ENCODE results near the gene METTL26. TPM values are rescaled to one million over a fixed set of nuclear protein-coding genes. Genes with fewer than 3 reads are reported as not detected.

The METTL26 gene
- total and polyA plus RNA-seq, 2 of the 8 experiments (the other 6 are each of a cell fraction or from before 2014, with no cell fraction given) = 100 to 186 TPM

- H2BK5ac ChIP-seq (ENCODE audit: low read depth, low read length) = no peak overlapping the region
- no peak overlapping the region for H3K23ac ChIP-seq (ENCODE audit: insufficient read length)
- no peak overlapping the region for H3K27ac ChIP-seq (ENCODE audit: low read depth, low read length)
- FAIRE-seq (no peak), DNase-seq (ENCODE audit: low read depth in 1 of 2, low spot score in 2 of 2) (no peak)
- H3K79me1 ChIP-seq (ENCODE audit: low read depth, low read length) = peaks cover 13% of the 10 kb centered on the region
- H3K4me2 ChIP-seq (ENCODE audit: insufficient read depth in 1 of 2, low read depth in 2 of 2, low read length in 2 of 2) = no peak overlapping the region
- peaks cover 12% of the 10 kb centered on the region for H3K23me2 ChIP-seq (ENCODE audit: low read depth, low read length)
- H3K36me3 ChIP-seq (ENCODE audit: control insufficient read depth in 2 of 4, insufficient read depth in 4 of 4, low read length in 3 of 4) = peaks cover 14 to 44% (median 33%) of the 10 kb centered on the region in 4 experiments
- no peak overlapping the region for H2BK15ac ChIP-seq (ENCODE audit: low read length)
- no peaks in the 10 kb centered on the region for H3K27me3 ChIP-seq (replicated peaks in 1 of 4; ENCODE audit: control insufficient read depth in 3 of 4, extremely low read depth in 1 of 4, insufficient read depth in 3 of 4, low read length in 3 of 4)
- peaks cover 0 to 18% (median 16%) of the 10 kb centered on the region in 4 experiments; a peak in 6 of 7 replicates for H3K4me1 ChIP-seq (replicated peaks in 1 of 4; ENCODE audit: control insufficient read depth in 3 of 4, insufficient read depth in 4 of 4, low read length in 3 of 4)
- H3K79me2 ChIP-seq (ENCODE audit: control insufficient read depth in 1 of 2, insufficient read depth in 2 of 2, low read length in 2 of 2) = peaks cover 0 to 13% of the 10 kb centered on the region in 2 experiments; a peak in 1 of 4 replicates
- 94% methylated on average over 32 of the region's 52 CpGs; no CpG with 5 or more reads in 1 of the 2 experiments for WGBS, 2 experiments (ENCODE audit: extremely low coverage in 1 of 2, insufficient coverage in 1 of 2, insufficient read length in 1 of 2, insufficient replicate concordance in 2 of 2, low coverage in 1 of 2, low lambda C conversion rate in 2 of 2, missing lambda C conversion rate in 1 of 2)
- H4K5ac ChIP-seq (ENCODE audit: insufficient read length, low read depth, low read length) = no peak overlapping the region
- ChIA-PET POLR2A (ENCODE audit: partially characterized antibody) (interaction anchor here (0.8 to 17.4 kb wide), 4 partner anchors 8 to 37 kb away, joined by 3 to 214 read pairs (median 4); partner anchors contain the start of genes JMJD8, RHBDL1 and STUB1), CTCF (ENCODE audit: partially characterized antibody) (interaction anchor here (1.1 to 12.0 kb wide), 5 partner anchors 11 to 145 kb away, joined by 3 to 75 read pairs (median 5); partner anchors contain the start of gene WDR24)
- H3K4me3 ChIP-seq (ENCODE audit: extremely low read depth in 1 of 4, insufficient read depth in 2 of 4, low read depth in 3 of 4, low read length in 4 of 4) = no peak overlapping the region
- no peak overlapping the region for H3K14ac ChIP-seq (ENCODE audit: insufficient read length)
- H4K8ac ChIP-seq (ENCODE audit: extremely low read depth, insufficient read depth, low read length) = peak overlapping the region; percentile 35; the same call in 1 of the 2 replicates
- no peak overlapping the region for H2BK20ac ChIP-seq (ENCODE audit: low read length)
- no peak overlapping the region for H2AFZ ChIP-seq (ENCODE audit: low read length)
- H3K9ac ChIP-seq (replicated peaks in 1 of 4; ENCODE audit: extremely low read depth in 1 of 4, low read depth in 3 of 4, low read length in 3 of 4) = no peak overlapping the region
- H3K4ac ChIP-seq (replicated peaks; ENCODE audit: insufficient read length, low read depth, low read length) = no peak overlapping the region
- no peak overlapping the region for H3K18ac ChIP-seq (ENCODE audit: extremely low read depth, low read length)
- H4K91ac ChIP-seq (replicated peaks; ENCODE audit: insufficient read length, low read length) = no peak overlapping the region
- H3K9me3 ChIP-seq (ENCODE audit: insufficient read depth in 2 of 2, low read depth in 1 of 2, low read length in 1 of 2) = no peaks in the 10 kb centered on the region
- H2BK12ac ChIP-seq (ENCODE audit: low read depth, low read length) = no peak overlapping the region
- no peak overlapping the region for H3K56ac ChIP-seq (replicated peaks; ENCODE audit: insufficient read length, low read depth, low read length)
- H2BK120ac ChIP-seq (replicated peaks; ENCODE audit: low read depth, low read length) = no peak overlapping the region
- H4K20me1 ChIP-seq (replicated peaks in 1 of 2; ENCODE audit: control insufficient read depth in 1 of 2, insufficient read depth in 2 of 2, low read length in 2 of 2) = peaks cover 5 to 30% of the 10 kb centered on the region in 2 experiments
- no peak overlapping the region for H2AK5ac ChIP-seq (ENCODE audit: low read depth, low read length)
- no peak for TF ChIP-seq KDM1A (IDR thresholded peaks at IDR 0.05; ENCODE audit: borderline replicate concordance, low read length)
- no peak for TF ChIP-seq TEAD4 (IDR thresholded peaks at IDR 0.05; ENCODE audit: low read depth, low read length)
Observed at GRCh38 chr16:670485-671352, 34.6 kb upstream of the METTL26 start.

Measured in H1 (cell line).